ENCODE results near the gene TMEM123.

TMEM123 gene

GRCh38 chr11:102421261-102421660 lies 31.3 kb downstream of the TMEM123 start:
- DNase-seq, result no peak

GRCh38 chr11:102420547-102420946 lies 32.0 kb downstream of the TMEM123 start:
- DNase-seq, result no peak

GRCh38 chr11:102419181-102419580 lies 33.4 kb downstream of the TMEM123 start:
- no peak for DNase-seq

- no peak for DNase-seq
Observed at GRCh38 chr11:102416976-102417375, 35.6 kb downstream of the TMEM123 start.

GRCh38 chr11:102415304-102415916 lies 37.2 kb downstream of the TMEM123 start:
- DNase-seq, result no peak

- no peak for DNase-seq
Observed at GRCh38 chr11:102414559-102414958, 38.0 kb downstream of the TMEM123 start.

GRCh38 chr11:102413497-102413896 lies 39.1 kb downstream of the TMEM123 start:
- DNase-seq, result no peak

GRCh38 chr11:102411142-102411541 lies 41.4 kb downstream of the TMEM123 start:
- DNase-seq, result no peak

- DNase-seq, result no peak
Observed at GRCh38 chr11:102410382-102410784, 42.2 kb downstream of the TMEM123 start.

- DNase-seq, result no peak
Observed at GRCh38 chr11:102408339-102408738, 44.2 kb downstream of the TMEM123 start.

- DNase-seq, result no peak
Observed at GRCh38 chr11:102407901-102408300, 44.7 kb downstream of the TMEM123 start.

- no peak for DNase-seq
Observed at GRCh38 chr11:102406099-102406498, 46.5 kb downstream of the TMEM123 start.

- DNase-seq, result no peak
Observed at GRCh38 chr11:102405501-102405900, 47.1 kb downstream of the TMEM123 start.

- no peak for DNase-seq
Observed at GRCh38 chr11:102402548-102402947, 50.0 kb downstream of the TMEM123 start.

GRCh38 chr11:102401905-102402304 lies 50.7 kb downstream of the TMEM123 start:
- no peak for DNase-seq

- DNase-seq, result no peak
Observed at GRCh38 chr11:102400603-102401002, 52.0 kb downstream of the TMEM123 start.

- DNase-seq, result no peak
Observed at GRCh38 chr11:102399189-102399588, 53.4 kb downstream of the TMEM123 start.

GRCh38 chr11:102398297-102398696 lies 54.3 kb downstream of the TMEM123 start:
- DNase-seq, result no peak

- no peak for DNase-seq
Observed at GRCh38 chr11:102396708-102397563, 55.6 kb downstream of the TMEM123 start.

GRCh38 chr11:102395720-102396393 lies 56.7 kb downstream of the TMEM123 start:
- DNase-seq, result no peak

GRCh38 chr11:102393272-102393730 lies 59.3 kb downstream of the TMEM123 start:
- DNase-seq, result no peak

- DNase-seq, result no peak
Observed at GRCh38 chr11:102391549-102392237, 60.9 kb downstream of the TMEM123 start.

Data from KG1 (cell line).